ENCODE data around the gene CXCL14.

Gene CXCL14

GRCh38 chr5:135566422-135567400, 12.1 kb downstream of the CXCL14 start:
- no peak for DNase-seq

GRCh38 chr5:135565725-135566421, 12.9 kb downstream of the CXCL14 start:
- DNase-seq: peak; percentile 84

- no peak for DNase-seq
Observed at GRCh38 chr5:135565266-135565665, 13.5 kb downstream of the CXCL14 start.

- DNase-seq: no peak
Observed at GRCh38 chr5:135564331-135564730, 14.5 kb downstream of the CXCL14 start.

GRCh38 chr5:135561266-135561665, 17.5 kb downstream of the CXCL14 start:
- no peak for DNase-seq

GRCh38 chr5:135560858-135561257, 17.9 kb downstream of the CXCL14 start:
- DNase-seq: peak; percentile 86

GRCh38 chr5:135559354-135559753, 19.4 kb downstream of the CXCL14 start:
- DNase-seq: peak; percentile 10

GRCh38 chr5:135557076-135557838, 21.5 kb downstream of the CXCL14 start:
- DNase-seq: no peak

GRCh38 chr5:135556620-135557019, 22.2 kb downstream of the CXCL14 start:
- no peak for DNase-seq

- no peak for DNase-seq
Observed at GRCh38 chr5:135555530-135555929, 23.3 kb downstream of the CXCL14 start.

- no peak for DNase-seq
Observed at GRCh38 chr5:135553688-135554462, 24.9 kb downstream of the CXCL14 start.

GRCh38 chr5:135551593-135552447, 27.0 kb downstream of the CXCL14 start:
- peak; percentile 75 for DNase-seq

GRCh38 chr5:135549413-135549812, 29.4 kb downstream of the CXCL14 start:
- no peak for DNase-seq

GRCh38 chr5:135547590-135548254, 31.1 kb downstream of the CXCL14 start:
- no peak for DNase-seq

- DNase-seq: no peak
Observed at GRCh38 chr5:135546912-135547311, 31.9 kb downstream of the CXCL14 start.

GRCh38 chr5:135546101-135546500, 32.7 kb downstream of the CXCL14 start:
- DNase-seq: no peak

GRCh38 chr5:135545099-135545498, 33.7 kb downstream of the CXCL14 start:
- no peak for DNase-seq

GRCh38 chr5:135543485-135544304, 35.1 kb downstream of the CXCL14 start:
- DNase-seq: peak; percentile 21

GRCh38 chr5:135543001-135543484, 35.7 kb downstream of the CXCL14 start:
- DNase-seq: no peak

Data from stimulated activated CD4-positive, alpha-beta T cell treated with anti-CD3 and anti-CD28 coated beads, Interleukin-15, amount 100 ng/mL, for 24 hours (primary cell).